Prostate gland (tissue), 2 donors: Measurements from ENCODE around the gene C2orf80.

ENCODE experiments used
- CTCF ChIP-seq, 4 experiments: fragments of 200-600 bp in 2 of 4; fragments of 450-650 bp in 2 of 4; sonication (generic) in 2 of 4; IDR thresholded peaks; 1 replicate in 3 of 4; 2 replicates in 1 of 4; pipeline ENCODE4 v1.5.1; 2016 to 2019; ENCODE audit warnings: antibody characterized with exemption in 4 of 4, mild to moderate bottlenecking in 2 of 4, moderate library complexity in 2 of 4
- POLR2A ChIP-seq: fragments of 450-650 bp; IDR thresholded peaks from one replicate; pipeline ENCODE4 v1.6.1; 2016; ENCODE audit warnings: antibody characterized with exemption, mild to moderate bottlenecking

DNA sequence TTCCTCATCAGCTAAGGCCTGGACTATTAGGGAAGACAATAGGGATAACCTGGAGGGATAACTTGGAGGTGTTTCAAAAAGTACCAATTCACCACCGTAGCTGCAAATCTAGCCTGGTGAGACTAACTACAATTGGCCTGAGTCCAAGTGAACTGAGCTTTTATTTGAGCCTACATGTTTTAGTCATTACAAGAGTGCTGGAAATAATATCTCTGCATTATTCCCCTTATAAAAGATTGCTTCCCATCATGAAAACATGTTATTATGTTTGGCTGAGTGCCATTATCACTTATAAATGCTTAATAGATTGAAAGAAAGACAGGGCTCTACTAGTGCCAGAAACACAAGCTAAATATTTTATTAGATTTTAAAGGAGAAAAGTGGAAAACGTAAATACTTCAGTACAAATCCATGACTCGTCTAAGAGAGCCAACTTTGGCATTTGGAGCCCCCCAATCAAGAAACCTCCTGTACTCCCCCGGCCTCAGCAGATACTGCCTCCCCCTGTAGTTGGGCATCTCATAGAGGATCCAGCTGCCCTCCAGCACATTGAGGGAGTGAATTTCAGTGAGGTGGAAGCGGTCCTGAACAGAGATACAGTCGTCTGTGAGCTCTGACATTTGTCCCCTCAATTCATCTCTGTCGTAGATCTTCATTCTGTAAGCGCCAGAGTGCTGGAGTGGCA is 47.4 kb downstream of the C2orf80 start:
- TF ChIP-seq CTCF (IDR thresholded peaks at IDR 0.05) (no peak), POLR2A (no peak)
